Right ventricle myocardium inferior (tissue), 1 donor: ENCODE measurements around the gene CBX2. TPM values are rescaled to one million over a fixed set of nuclear protein-coding genes. Genes with fewer than 3 reads are reported as not detected.

ENCODE experiments used
- ATAC-seq: fragments of 200-7000 bp; cut with Tn5 transposase; one replicate; pipeline ENCODE4 v1.9.1; 2020; ENCODE audit warnings: mild to moderate bottlenecking, moderate library complexity
- DNase-seq: peaks from one replicate; pipeline ENCODE4 v3.0.0; 2021; ENCODE audit errors: missing footprints
- intact Hi-C: fragments of 100-400 bp; cut with DNase I; formaldehyde crosslinking; loops from one replicate; pipeline ENCODE4 v1.11.0; 2022
- total RNA-seq: library from RNA; stranded (reverse); fragmentation: NEBNext Ultra II Directional; extraction: Animal tissue kit (Norgen Biotek cat#: 25700); gene quantifications from one replicate; pipeline ENCODE4 v1.2.1, GENCODE V29; 2021
- donor health status: DM: no; HTN: yes; CAD: no; lungs with severe emphysema.

Gene CBX2
- total RNA-seq, 1 donor from 2014 or later = 4.2 TPM

- peak; percentile 86 for DNase-seq
- ATAC-seq = peak; percentile 66
- intact Hi-C loops = no loop called here
Measured at GRCh38 chr17:79831265-79832217, 53.6 kb downstream of the CBX2 start.

- DNase-seq (no peak), ATAC-seq (peak; percentile 15)
- intact Hi-C loops = no loop called here
Measured at GRCh38 chr17:79832218-79833109, 54.5 kb downstream of the CBX2 start.

GRCh38 chr17:79833110-79833450 lies 55.1 kb downstream of the CBX2 start:
- DNase-seq (no peak), ATAC-seq (no peak)
- intact Hi-C loops = no loop called here

- ATAC-seq = no peak
Measured at GRCh38 chr17:79833744-79834564, 56.0 kb downstream of the CBX2 start.

GRCh38 chr17:79834565-79835469 lies 56.9 kb downstream of the CBX2 start:
- no peak for DNase-seq
- ATAC-seq = no peak
- intact Hi-C loops = no loop called here

More at GRCh38 chr17:79833744-79834564, 56.0 kb downstream of the CBX2 start:
- no peak for DNase-seq
- intact Hi-C loops = no loop called here

- intact Hi-C loops = no loop called here
- ATAC-seq (no peak), DNase-seq (no peak)
Measured at GRCh38 chr17:79835470-79835899, 57.5 kb downstream of the CBX2 start.

GRCh38 chr17:79835953-79836509 lies 58.1 kb downstream of the CBX2 start:
- no peak for DNase-seq
- no peak for ATAC-seq
- intact Hi-C loops = no loop called here

- no peak for DNase-seq
- intact Hi-C loops = no loop called here
- no peak for ATAC-seq
Measured at GRCh38 chr17:79836510-79836971, 58.6 kb downstream of the CBX2 start.

GRCh38 chr17:79836972-79837887 lies 59.3 kb downstream of the CBX2 start:
- intact Hi-C loops = no loop called here
- peak; percentile 23 for ATAC-seq
- DNase-seq = peak; percentile 89

Other genes starting within 250 kb of the CBX2 start
- not detected for gene RBFOX3, start 167.1 kb upstream of the CBX2 start, total RNA-seq
- not detected for gene ENPP7, start 47.2 kb upstream of the CBX2 start, total RNA-seq
- 5.3 TPM for gene CBX8, start 18.9 kb downstream of the CBX2 start, total RNA-seq
- gene CBX4, start 61.3 kb downstream of the CBX2 start, total RNA-seq = 23.7 TPM